ENCODE data around the gene CCDC170.

The CCDC170 gene

DNA sequence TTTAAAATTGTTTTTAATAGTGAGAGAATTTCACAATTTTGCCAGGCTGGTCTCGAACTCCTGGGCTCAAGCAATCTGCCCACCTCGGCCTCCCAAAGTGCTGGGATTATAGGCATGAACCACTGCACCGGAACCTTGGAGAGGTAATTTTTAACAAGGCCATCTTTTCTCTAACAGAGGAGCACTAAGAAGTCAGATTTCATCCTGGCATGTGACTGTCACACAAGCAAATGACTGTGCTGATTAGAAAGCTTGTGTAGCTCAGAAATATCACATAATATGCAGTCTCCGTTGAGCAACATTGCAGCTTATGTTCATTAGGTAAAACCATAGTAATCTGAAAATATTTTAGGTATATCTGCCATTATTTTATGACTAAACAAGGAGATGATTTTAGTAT, 156.0 kb downstream of the CCDC170 start:
- Histone ChIP-seq H3K9ac (ENCODE audit: insufficient read length, low read depth) (no peak overlapping the region), H3K27me3 (ENCODE audit: insufficient read depth, insufficient read length) (no peaks in the 10 kb centered on the region), H3K36me3 (ENCODE audit: insufficient read depth, insufficient read length, low read length) (no peaks in the 10 kb centered on the region), H3K4me1 (ENCODE audit: insufficient read depth, insufficient read length) (no peaks in the 10 kb centered on the region), H3K4me3 (ENCODE audit: insufficient read length, low read depth) (no peak overlapping the region), H3K9me3 (ENCODE audit: insufficient read depth, low read length) (peaks cover 5% of the 10 kb centered on the region; the same call in 1 of the 2 replicates)
- TF ChIP-seq YY1 (IDR thresholded peaks at IDR 0.05; ENCODE audit: insufficient read depth, insufficient read length): no peak
- no peak for TF ChIP-seq SUZ12 (IDR thresholded peaks at IDR 0.05; ENCODE audit: extremely low read depth, insufficient read depth, insufficient read length)
- DNase-seq (ENCODE audit: low read depth, low spot score): no peak

DNA sequence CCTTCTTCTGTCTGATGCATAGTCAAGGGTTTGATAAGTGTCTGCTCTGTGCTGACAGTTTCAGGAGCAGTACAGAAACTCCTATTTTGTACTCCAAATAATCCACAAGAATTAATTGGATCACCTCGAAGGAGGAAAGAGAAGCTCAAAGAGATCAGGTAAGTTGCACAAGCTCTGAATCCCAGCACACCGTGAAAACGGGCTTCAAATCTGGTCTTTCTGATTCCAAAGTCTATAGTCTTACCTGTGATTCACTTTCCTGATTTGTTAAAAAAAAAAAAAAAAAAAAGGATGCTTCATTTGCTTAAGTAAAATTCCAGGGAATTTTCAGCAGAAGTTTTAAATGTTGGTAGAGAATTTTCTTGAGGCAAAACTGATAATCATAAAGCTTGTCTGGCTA, 157.8 kb downstream of the CCDC170 start:
- Histone ChIP-seq H3K9me3 (ENCODE audit: insufficient read depth, low read length) (peaks cover 13% of the 10 kb centered on the region), H3K4me3 (ENCODE audit: insufficient read length, low read depth) (no peak overlapping the region), H3K4me1 (ENCODE audit: insufficient read depth, insufficient read length) (no peaks in the 10 kb centered on the region), H3K9ac (ENCODE audit: insufficient read length, low read depth) (no peak overlapping the region), H3K36me3 (ENCODE audit: insufficient read depth, insufficient read length, low read length) (no peaks in the 10 kb centered on the region), H3K27me3 (ENCODE audit: insufficient read depth, insufficient read length) (no peaks in the 10 kb centered on the region)
- TF ChIP-seq ZNF274 (IDR thresholded peaks at IDR 0.05; ENCODE audit: low read depth, low read length): no peak
- TF ChIP-seq YY1 (IDR thresholded peaks at IDR 0.05; ENCODE audit: insufficient read depth, insufficient read length): no peak
- no peak for TF ChIP-seq SUZ12 (IDR thresholded peaks at IDR 0.05; ENCODE audit: extremely low read depth, insufficient read depth, insufficient read length)
- DNase-seq (ENCODE audit: low read depth, low spot score): no peak

DNA sequence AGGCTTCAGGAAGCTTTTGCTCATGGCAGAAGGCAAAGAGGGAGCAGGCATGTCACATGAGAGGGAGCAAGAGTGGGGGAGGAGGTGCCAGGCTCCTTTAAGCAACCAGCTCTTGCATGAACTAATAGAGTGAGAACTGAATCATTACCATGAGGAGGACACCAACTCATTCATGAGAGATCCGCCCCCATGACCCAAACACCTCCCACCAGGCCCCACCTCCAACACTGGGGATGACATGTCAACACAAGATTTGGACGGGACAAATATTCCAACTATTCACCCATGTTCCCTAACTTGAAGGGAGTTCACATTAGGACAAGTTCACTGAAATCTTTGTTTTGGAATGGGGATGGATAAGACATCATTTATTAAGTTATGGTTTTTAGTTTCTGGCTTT, 158.5 kb downstream of the CCDC170 start:
- no peak for DNase-seq (ENCODE audit: low read depth, low spot score)
- no peak for TF ChIP-seq YY1 (IDR thresholded peaks at IDR 0.05; ENCODE audit: insufficient read depth, insufficient read length)
- Histone ChIP-seq H3K27me3 (ENCODE audit: insufficient read depth, insufficient read length) (no peaks in the 10 kb centered on the region), H3K4me1 (ENCODE audit: insufficient read depth, insufficient read length) (no peaks in the 10 kb centered on the region), H3K4me3 (ENCODE audit: insufficient read length, low read depth) (no peak overlapping the region), H3K36me3 (ENCODE audit: insufficient read depth, insufficient read length, low read length) (no peaks in the 10 kb centered on the region), H3K9me3 (ENCODE audit: insufficient read depth, low read length) (peaks cover 13% of the 10 kb centered on the region), H3K9ac (ENCODE audit: insufficient read length, low read depth) (no peak overlapping the region)

DNA sequence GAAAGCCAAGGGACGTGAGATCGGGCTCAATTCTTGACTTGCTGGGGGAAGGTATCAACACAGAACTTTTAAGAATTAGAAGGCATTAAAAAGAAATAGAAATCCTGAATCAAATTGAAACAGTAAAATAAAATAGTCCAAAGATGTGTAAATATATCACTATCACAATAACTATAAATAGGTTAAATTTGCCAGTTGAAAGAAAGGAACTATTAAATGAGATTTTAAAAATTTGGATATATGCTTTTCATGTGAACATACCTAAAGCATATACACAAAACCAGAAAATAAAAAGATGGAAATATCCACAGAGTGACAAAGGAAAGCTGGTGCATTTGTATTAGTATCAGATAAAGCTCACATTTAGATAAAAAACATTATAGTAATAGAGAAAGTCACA, 161.3 kb downstream of the CCDC170 start:
- no peaks in the 10 kb centered on the region for H3K36me3 ChIP-seq (ENCODE audit: insufficient read depth, insufficient read length, low read length)
- DNase-seq (ENCODE audit: low read depth, low spot score): no peak
- no peak overlapping the region for H3K4me3 ChIP-seq (ENCODE audit: insufficient read length, low read depth)
- H3K9ac ChIP-seq (ENCODE audit: insufficient read length, low read depth): no peak overlapping the region
- TF ChIP-seq YY1 (IDR thresholded peaks at IDR 0.05; ENCODE audit: insufficient read depth, insufficient read length) (no peak), SUZ12 (IDR thresholded peaks at IDR 0.05; ENCODE audit: extremely low read depth, insufficient read depth, insufficient read length) (no peak), ZNF274 (IDR thresholded peaks at IDR 0.05; ENCODE audit: low read depth, low read length) (no peak)
- no peaks in the 10 kb centered on the region for H3K4me1 ChIP-seq (ENCODE audit: insufficient read depth, insufficient read length)
- no peaks in the 10 kb centered on the region for H3K27me3 ChIP-seq (ENCODE audit: insufficient read depth, insufficient read length)
- H3K9me3 ChIP-seq (ENCODE audit: insufficient read depth, low read length): peaks cover 13% of the 10 kb centered on the region

DNA sequence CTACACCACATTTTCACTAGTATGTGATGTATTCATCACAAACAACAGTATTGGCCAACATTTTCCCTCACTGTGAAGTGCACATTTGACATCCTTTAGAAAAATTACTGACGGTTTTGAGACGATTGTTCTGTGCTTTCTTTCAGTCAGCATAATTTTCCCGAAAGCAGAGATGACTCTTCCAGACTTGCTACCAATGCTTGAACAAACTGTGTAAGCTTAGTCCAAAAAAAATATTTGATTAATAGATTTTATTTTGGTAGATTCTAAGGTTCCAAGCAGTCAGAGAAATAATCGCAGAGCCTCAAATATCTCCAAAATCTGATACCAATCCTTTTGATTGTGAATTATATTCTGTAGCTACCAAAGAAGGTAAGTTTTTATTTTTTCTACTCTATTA, 162.6 kb downstream of the CCDC170 start:
- Histone ChIP-seq H3K27me3 (ENCODE audit: insufficient read depth, insufficient read length) (no peaks in the 10 kb centered on the region), H3K36me3 (ENCODE audit: insufficient read depth, insufficient read length, low read length) (no peaks in the 10 kb centered on the region), H3K9ac (ENCODE audit: insufficient read length, low read depth) (no peak overlapping the region), H3K9me3 (ENCODE audit: insufficient read depth, low read length) (peaks cover 13% of the 10 kb centered on the region), H3K4me3 (ENCODE audit: insufficient read length, low read depth) (no peak overlapping the region), H3K4me1 (ENCODE audit: insufficient read depth, insufficient read length) (no peaks in the 10 kb centered on the region)
- TF ChIP-seq SUZ12 (IDR thresholded peaks at IDR 0.05; ENCODE audit: extremely low read depth, insufficient read depth, insufficient read length) (no peak), ZNF274 (IDR thresholded peaks at IDR 0.05; ENCODE audit: low read depth, low read length) (no peak), YY1 (IDR thresholded peaks at IDR 0.05; ENCODE audit: insufficient read depth, insufficient read length) (no peak)
- no peak for DNase-seq (ENCODE audit: low read depth, low spot score)

DNA sequence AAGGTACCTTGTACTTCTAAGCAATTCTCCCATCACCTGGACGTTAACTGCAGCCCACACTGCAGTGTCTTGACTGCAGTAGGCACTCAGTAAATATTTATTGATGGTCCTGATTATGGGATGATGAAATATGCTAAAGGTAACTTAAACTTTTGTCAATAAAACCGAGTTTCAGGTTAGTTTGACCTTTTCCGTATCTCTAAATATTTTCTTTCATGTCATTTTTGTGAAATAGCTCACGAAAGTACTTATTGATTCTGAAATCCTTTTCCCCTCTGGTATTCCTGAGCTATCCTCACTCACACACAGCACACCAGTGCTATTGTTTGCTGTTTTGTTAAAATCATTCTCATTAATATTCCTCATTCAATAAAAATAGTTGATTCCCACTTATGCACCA, 164.3 kb downstream of the CCDC170 start:
- no peak for DNase-seq (ENCODE audit: low read depth, low spot score)
- Histone ChIP-seq H3K27me3 (ENCODE audit: insufficient read depth, insufficient read length) (no peaks in the 10 kb centered on the region), H3K9me3 (ENCODE audit: insufficient read depth, low read length) (peaks cover 13% of the 10 kb centered on the region), H3K4me1 (ENCODE audit: insufficient read depth, insufficient read length) (no peaks in the 10 kb centered on the region), H3K9ac (ENCODE audit: insufficient read length, low read depth) (no peak overlapping the region), H3K4me3 (ENCODE audit: insufficient read length, low read depth) (no peak overlapping the region), H3K36me3 (ENCODE audit: insufficient read depth, insufficient read length, low read length) (no peaks in the 10 kb centered on the region)
- TF ChIP-seq SUZ12 (IDR thresholded peaks at IDR 0.05; ENCODE audit: extremely low read depth, insufficient read depth, insufficient read length) (no peak), YY1 (IDR thresholded peaks at IDR 0.05; ENCODE audit: insufficient read depth, insufficient read length) (no peak), ZNF274 (IDR thresholded peaks at IDR 0.05; ENCODE audit: low read depth, low read length) (no peak)

DNA sequence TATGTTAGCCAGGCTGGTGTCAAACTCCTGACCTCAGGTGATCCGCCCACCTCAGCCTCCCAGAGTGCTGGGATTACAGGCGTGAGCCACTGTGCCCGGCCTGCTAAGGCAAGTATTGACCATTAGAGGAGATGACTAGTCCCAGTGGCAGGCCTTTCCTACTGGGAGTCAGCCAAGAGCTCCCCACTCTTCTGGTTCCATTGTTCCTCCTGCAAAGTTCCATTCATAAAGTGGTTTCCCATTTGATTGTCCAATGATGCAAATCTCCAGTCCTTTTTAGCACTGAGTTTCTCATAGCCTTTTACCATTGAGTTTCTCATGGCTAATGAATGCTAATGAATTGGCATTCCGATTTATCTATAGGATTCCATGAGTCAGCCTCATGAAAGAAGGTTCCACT, 165.4 kb downstream of the CCDC170 start:
- TF ChIP-seq YY1 (IDR thresholded peaks at IDR 0.05; ENCODE audit: insufficient read depth, insufficient read length) (no peak), SUZ12 (IDR thresholded peaks at IDR 0.05; ENCODE audit: extremely low read depth, insufficient read depth, insufficient read length) (no peak), ZNF274 (IDR thresholded peaks at IDR 0.05; ENCODE audit: low read depth, low read length) (no peak)

DNA sequence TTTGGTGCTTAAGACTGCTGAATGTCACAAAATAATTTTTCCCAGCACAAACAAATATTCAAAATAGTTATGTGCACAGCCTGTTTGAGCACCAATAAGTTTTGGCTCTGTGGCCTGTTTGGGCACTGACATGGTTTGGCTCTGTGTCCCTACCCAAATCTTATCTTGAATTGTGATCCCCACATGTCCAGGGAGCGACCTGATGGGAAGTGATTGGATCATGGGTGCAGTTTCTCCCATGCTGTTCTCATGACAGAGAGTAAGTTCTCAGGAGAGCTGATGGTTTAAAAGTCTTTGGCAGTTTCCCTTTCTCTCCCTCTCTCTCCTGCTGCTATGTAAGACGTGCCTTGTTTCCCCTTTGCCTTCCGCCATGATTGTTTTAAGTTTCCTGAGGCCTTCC, 167.7 kb downstream of the CCDC170 start:
- no peak for DNase-seq (ENCODE audit: low read depth, low spot score)
- H3K36me3 ChIP-seq (ENCODE audit: insufficient read depth, insufficient read length, low read length): no peaks in the 10 kb centered on the region
- no peaks in the 10 kb centered on the region for H3K4me1 ChIP-seq (ENCODE audit: insufficient read depth, insufficient read length)

More for the DNA sequence above, 165.4 kb downstream of the CCDC170 start:
- H3K27me3 ChIP-seq (ENCODE audit: insufficient read depth, insufficient read length): no peaks in the 10 kb centered on the region
- H3K9ac ChIP-seq (ENCODE audit: insufficient read length, low read depth): no peak overlapping the region
- peaks cover 13% of the 10 kb centered on the region for H3K9me3 ChIP-seq (ENCODE audit: insufficient read depth, low read length)
- H3K36me3 ChIP-seq (ENCODE audit: insufficient read depth, insufficient read length, low read length): no peaks in the 10 kb centered on the region
- no peak overlapping the region for H3K4me3 ChIP-seq (ENCODE audit: insufficient read length, low read depth)
- no peaks in the 10 kb centered on the region for H3K4me1 ChIP-seq (ENCODE audit: insufficient read depth, insufficient read length)
- no peak for DNase-seq (ENCODE audit: low read depth, low spot score)

More for the DNA sequence above, 167.7 kb downstream of the CCDC170 start:
- Histone ChIP-seq H3K9me3 (ENCODE audit: insufficient read depth, low read length) (no peaks in the 10 kb centered on the region), H3K27me3 (ENCODE audit: insufficient read depth, insufficient read length) (no peaks in the 10 kb centered on the region), H3K9ac (ENCODE audit: insufficient read length, low read depth) (no peak overlapping the region), H3K4me3 (ENCODE audit: insufficient read length, low read depth) (no peak overlapping the region)
- no peak for TF ChIP-seq YY1 (IDR thresholded peaks at IDR 0.05; ENCODE audit: insufficient read depth, insufficient read length)
- no peak for TF ChIP-seq ZNF274 (IDR thresholded peaks at IDR 0.05; ENCODE audit: low read depth, low read length)
- TF ChIP-seq SUZ12 (IDR thresholded peaks at IDR 0.05; ENCODE audit: extremely low read depth, insufficient read depth, insufficient read length): no peak

All from NT2/D1 (cell line).